KG1 (cell line): Measurements from ENCODE around the gene FABP2.
"Not testable (repeated sequence)": the region's sequence is repeated elsewhere in the genome, so short reads cannot be mapped to it uniquely, and the experiment has no call there.

Source experiments
- DNase-seq: peaks from one replicate; lab custom pipeline; 2025; lab: John Stamatoyannopoulos, UW

The FABP2 gene

GRCh38 chr4:119310826-119311225 lies 11.1 kb downstream of the FABP2 start:
- no peak for DNase-seq

GRCh38 chr4:119307606-119308005 lies 14.3 kb downstream of the FABP2 start:
- DNase-seq = no peak

- DNase-seq = no peak
These were observed 17.5 kb downstream of the FABP2 start for GRCh38 chr4:119304431-119304830.

- no peak for DNase-seq
These were observed 18.2 kb downstream of the FABP2 start for GRCh38 chr4:119303587-119304305.

GRCh38 chr4:119302073-119302832 lies 19.7 kb downstream of the FABP2 start:
- DNase-seq = no peak

GRCh38 chr4:119300101-119300978 lies 21.6 kb downstream of the FABP2 start:
- DNase-seq = no peak

GRCh38 chr4:119299741-119300100 lies 22.2 kb downstream of the FABP2 start:
- DNase-seq = no peak

GRCh38 chr4:119299260-119299671 lies 22.7 kb downstream of the FABP2 start:
- no peak for DNase-seq

- no peak for DNase-seq
These were observed 24.1 kb downstream of the FABP2 start for GRCh38 chr4:119297795-119298194.

GRCh38 chr4:119296356-119296755 lies 25.6 kb downstream of the FABP2 start:
- no peak for DNase-seq

- no peak for DNase-seq
These were observed 31.3 kb downstream of the FABP2 start for GRCh38 chr4:119290598-119290997.

GRCh38 chr4:119289313-119289712 lies 32.6 kb downstream of the FABP2 start:
- DNase-seq = no peak

- DNase-seq = no peak
These were observed 35.4 kb downstream of the FABP2 start for GRCh38 chr4:119286377-119287002.

GRCh38 chr4:119284876-119285780 lies 36.8 kb downstream of the FABP2 start:
- DNase-seq = no peak

GRCh38 chr4:119281393-119281792 lies 40.5 kb downstream of the FABP2 start:
- no peak for DNase-seq

GRCh38 chr4:119279945-119280344 lies 42.0 kb downstream of the FABP2 start:
- DNase-seq = not testable (repeated sequence)

GRCh38 chr4:119279541-119279940 lies 42.4 kb downstream of the FABP2 start:
- not testable (repeated sequence) for DNase-seq

- no peak for DNase-seq
These were observed 50.4 kb downstream of the FABP2 start for GRCh38 chr4:119271361-119272085.

- no peak for DNase-seq
These were observed 53.5 kb downstream of the FABP2 start for GRCh38 chr4:119268466-119268865.
